NCI-H345 (cell line): ENCODE measurements around the gene RSPH9.
"Not testable (repeated sequence)": the region's sequence is repeated elsewhere in the genome, so short reads cannot be mapped to it uniquely, and the experiment has no call there.

Experiments used
- DNase-seq: peaks from one replicate; lab custom pipeline; 2025; lab: John Stamatoyannopoulos, UW

The RSPH9 gene

GRCh38 chr6:43629104-43629504 lies 15.7 kb upstream of the RSPH9 start, which contains the start of gene GTPBP2:
TSS of gene GTPBP2 (minus strand) at chr6:43629264. CDS start at chr6:43629162, 102 bp downstream.
- peak; percentile 99 for DNase-seq

GRCh38 chr6:43629505-43630300 lies 15.1 kb upstream of the RSPH9 start:
- peak; percentile 98 for DNase-seq

GRCh38 chr6:43630980-43631619 lies 13.7 kb upstream of the RSPH9 start:
- no peak for DNase-seq

DNA sequence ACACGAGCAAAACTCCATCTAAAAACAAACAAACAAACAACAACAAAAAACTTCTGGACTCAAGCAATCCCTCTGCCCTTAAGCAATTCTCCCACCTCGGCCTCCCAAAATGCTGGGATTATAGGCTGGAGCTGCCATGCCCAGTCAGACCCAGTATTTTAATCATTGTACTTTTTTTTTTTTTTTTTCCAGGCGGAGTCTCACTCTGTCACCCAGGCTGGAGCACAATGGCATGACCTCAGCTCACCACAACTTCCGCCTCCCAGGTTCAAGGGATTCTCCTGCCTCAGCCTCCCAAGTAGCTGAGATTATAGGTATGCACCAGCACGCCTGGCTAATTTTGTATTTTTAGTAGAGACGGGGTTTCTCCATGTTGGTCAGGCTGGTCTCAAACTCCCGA lies 11.8 kb upstream of the RSPH9 start:
- DNase-seq = not testable (repeated sequence)

DNA sequence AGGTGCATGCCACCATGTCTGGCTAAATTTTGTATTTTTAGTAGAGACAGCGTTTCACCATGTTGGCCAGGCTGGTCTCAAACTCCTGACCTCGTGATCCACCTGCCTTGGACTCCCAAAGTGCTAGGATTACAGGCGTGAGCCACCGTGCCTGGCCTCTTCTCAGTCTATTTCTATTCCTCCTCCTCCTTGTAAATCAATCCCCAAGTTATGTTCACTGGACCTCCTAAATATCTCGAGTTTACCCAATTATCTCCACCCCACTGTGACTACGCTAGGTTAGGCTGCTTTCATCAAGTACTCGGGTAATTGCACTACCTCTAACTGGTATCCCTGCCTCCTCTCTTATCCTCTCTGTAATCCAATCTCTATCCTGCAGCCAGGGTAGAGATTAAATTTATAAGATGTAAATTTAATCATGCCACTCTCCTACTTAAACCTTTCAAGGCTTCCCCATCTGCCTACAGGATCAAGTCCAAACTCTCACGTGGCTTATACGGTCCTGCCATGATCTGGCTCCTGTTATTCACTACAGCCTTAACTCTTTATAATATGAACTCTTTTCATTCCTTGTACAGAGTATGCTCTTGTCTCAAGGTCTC lies 10.0 kb upstream of the RSPH9 start:
- no peak for DNase-seq

DNA sequence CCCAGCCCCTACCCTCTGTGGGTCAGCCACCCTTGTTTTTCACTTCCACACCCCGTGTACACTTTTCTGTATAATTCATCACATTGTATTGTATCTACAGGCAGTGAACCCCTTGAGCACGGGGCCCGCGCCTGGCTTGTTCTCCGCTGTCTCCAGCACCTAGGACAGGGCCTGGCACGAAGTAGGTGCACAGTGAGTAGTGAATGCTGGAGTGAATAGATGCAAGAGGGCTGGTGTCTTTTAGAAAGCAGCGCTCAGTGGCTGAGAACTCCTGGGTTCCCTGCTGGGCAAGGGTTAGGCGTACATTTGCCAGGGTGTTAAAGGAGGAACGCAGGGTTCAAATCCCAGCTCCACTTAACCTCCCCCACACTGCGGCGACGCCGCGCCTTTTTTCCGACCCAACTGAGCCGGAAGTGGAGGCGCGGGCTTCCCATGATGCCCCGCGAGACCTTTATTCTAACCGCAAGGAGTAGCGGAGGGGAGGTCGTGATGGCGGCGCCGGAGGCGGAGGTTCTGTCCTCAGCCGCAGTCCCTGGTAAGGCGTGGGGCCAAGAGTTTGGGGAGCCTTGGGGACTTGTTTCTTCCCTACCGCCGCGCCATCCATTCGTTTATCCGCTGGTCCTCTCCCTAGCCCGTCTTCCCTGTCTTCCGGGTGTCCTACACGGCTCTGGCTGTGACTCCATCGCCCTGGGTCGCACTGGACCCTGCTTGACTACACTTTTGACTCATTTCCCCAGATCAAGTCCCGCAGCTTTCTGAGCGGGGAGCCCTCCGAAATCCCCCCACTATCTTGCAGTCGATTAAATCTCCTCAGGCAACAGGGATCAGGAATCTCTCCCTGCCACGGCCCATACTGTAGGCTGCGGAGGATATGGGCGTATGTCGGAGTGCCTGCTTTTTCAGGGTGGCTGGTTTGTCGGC lies 9.2 kb upstream of the RSPH9 start, which contains the start of gene MAD2L1BP:
TSS of gene MAD2L1BP (plus strand) at position 454 of the 921 bp plus-strand sequence. CDS start at position 490, 36 bp downstream.
- peak; percentile 87 for DNase-seq

GRCh38 chr6:43636308-43636659 lies 8.6 kb upstream of the RSPH9 start:
- no peak for DNase-seq

DNA sequence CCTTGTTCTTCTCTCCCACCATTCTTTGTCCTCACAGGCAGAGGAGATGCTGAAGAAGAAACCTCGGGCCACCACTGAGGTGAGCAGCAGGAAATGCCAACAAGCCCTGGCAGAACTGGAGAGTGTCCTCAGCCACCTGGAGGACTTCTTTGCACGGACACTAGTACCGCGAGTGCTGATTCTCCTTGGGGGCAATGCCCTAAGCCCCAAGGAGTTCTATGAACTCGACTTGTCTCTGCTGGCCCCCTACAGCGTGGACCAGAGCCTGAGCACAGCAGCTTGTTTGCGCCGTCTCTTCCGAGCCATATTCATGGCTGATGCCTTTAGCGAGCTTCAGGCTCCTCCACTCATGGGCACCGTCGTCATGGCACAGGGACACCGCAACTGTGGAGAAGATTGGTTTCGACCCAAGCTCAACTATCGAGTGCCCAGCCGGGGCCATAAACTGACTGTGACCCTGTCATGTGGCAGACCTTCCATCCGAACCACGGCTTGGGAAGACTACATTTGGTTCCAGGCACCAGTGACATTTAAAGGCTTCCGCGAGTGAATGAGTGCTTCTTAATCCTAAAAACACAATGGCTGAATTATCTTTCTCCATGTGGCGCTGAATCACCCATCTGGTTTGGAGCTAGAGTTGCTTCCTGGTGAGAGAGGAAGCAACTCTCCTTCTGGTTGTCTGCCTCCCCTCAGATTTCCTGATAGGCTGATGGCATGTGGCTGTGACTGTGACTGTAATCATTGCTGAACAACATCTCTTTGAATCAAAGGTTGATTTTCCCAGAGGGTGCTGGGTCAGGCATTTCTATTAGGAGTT lies 4.6 kb upstream of the RSPH9 start:
- no peak for DNase-seq

DNA sequence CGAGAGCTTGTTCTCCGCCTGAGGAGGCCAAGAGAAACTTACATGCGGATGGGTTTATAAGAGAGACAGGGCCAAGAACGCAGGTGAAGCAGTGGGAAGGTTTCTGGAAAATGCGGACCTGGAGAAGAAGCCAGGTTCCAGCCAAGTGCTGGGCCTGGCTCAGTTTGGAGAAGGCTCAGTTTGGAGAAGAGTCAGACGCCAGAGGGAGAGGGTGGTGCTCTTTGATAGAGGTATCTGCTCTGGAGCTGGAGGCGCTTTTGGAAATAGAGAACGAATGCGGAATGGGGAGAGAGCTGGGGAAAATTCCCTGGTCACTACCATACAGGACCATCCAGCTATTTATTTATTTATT lies 753 bp downstream of the RSPH9 start:
- no peak for DNase-seq

- no peak for DNase-seq
These were observed 2.8 kb downstream of the RSPH9 start for GRCh38 chr6:43647613-43648012.

DNA sequence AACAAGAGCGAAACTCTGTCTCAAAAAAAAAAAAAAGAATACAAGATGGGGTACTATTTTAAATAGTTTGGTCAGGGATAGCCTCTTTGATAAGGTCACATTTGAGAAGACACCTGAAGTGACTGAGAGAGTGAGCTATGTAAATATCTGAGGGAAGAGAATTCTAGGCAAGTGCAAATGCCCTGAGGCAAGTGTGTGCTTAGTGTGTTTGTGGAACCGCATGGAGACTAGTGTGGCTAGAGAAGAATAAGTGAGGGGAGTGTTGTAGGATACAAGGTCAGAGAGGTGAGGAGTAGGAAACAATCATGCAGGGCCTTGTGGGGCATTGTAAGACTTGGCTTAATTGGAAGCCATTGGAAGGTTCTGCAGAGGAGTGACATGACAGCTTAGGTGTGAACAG lies 3.4 kb downstream of the RSPH9 start:
- DNase-seq = no peak

- not testable (repeated sequence) for DNase-seq
These were observed 8.0 kb downstream of the RSPH9 start for GRCh38 chr6:43652822-43653221.

DNA sequence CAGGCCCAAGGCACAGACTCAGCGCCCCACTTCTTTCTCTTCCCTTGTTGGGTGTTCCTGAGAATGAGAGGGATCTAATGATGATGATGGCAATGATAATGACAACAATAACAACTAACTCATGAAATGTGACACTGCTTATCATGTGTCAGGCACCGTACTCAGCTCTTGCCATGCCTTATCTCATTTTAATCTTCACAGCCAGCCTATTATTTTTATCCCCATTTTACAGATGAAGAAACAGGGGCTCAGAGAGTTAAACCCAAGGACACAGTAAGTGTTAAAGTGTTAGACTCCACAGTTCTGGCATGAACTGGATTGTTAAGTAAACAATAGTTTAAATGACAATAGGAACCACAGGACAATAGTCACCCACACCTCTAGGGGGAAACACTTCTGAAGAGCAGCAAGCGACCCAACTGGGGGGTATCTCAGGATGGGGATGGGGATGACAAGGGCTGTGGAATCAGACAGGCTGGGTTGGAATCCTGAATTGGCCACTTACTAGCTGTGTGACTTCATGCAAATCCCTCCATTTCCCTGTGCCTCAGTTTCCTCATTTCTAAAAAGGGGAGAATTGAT lies 12.5 kb downstream of the RSPH9 start:
- DNase-seq = no peak

DNA sequence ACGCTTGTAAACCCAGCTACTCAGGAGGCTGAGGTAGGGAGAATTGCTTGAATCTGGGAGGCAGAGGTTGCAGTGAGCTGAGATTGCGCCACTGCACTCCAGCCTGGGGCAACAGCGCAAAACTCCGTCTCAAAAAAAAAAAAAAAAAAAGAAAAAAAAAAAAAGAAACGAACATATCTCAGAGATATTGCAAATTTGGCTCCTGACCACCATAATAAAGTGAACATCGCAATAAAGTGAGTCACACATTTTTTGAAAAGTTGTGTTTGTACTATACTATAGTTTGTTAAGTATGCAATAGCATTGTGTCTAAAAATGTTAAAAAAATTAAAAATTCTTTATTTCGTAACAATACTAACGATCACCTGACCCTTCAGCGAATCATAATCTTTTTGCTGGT lies 13.3 kb downstream of the RSPH9 start:
- DNase-seq = no peak

- not testable (repeated sequence) for DNase-seq
These were observed 18.1 kb downstream of the RSPH9 start for GRCh38 chr6:43662948-43663347.

DNA sequence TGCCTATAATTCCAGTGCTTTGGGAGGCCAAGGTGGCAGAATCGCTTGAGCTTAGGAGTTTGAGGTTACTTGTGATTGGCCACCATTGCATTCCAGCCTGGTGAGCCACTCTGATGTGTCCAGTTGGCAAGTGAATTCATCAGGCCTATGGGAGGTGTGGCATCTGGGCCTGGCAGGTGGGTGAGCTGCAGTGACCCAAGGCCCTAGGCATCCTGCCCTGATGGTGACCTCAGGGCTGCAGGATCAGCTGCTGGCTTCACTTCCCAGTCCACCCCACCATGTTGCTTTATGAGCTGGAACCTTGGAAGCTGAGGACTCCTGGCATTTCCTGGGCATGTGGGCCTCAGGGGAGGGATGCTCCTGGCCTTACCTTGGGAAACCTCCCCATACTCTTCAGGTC lies 20.5 kb downstream of the RSPH9 start:
- no peak for DNase-seq

DNA sequence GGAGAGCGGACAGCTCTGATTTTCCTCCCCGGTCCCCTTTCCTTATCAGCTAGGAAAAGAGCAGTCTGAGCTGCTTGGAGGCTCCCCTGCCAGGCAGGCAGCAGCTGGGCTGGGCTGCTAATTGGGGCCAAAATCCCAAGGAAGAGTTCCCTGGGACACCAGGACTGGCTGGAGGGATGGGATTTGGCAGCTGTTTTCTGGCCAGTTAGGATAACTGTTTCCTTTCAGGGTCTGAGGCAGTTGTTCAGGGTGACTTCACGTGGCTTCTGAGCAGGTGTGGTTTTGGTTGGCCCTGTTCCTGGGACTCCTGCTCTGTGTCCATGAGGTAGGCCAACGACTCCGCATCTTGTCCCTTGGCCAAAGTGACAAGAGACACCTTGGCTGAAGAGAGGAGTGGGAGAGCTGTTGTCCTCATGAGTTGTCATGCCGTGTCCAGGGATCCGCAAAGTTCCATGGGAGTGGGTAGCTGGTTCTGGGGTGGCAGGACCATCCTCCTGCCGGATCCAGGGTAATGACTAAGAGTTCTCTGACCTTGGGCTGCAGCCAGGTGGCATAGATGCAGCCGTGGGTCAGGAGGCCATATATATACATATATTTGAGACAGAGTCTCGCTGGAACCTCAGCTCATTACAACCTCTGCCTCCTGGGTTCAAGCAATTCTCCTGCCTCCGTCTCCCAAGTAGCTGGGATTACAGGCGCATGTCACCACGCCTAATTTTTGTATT lies 21.5 kb downstream of the RSPH9 start:
- no peak for DNase-seq

DNA sequence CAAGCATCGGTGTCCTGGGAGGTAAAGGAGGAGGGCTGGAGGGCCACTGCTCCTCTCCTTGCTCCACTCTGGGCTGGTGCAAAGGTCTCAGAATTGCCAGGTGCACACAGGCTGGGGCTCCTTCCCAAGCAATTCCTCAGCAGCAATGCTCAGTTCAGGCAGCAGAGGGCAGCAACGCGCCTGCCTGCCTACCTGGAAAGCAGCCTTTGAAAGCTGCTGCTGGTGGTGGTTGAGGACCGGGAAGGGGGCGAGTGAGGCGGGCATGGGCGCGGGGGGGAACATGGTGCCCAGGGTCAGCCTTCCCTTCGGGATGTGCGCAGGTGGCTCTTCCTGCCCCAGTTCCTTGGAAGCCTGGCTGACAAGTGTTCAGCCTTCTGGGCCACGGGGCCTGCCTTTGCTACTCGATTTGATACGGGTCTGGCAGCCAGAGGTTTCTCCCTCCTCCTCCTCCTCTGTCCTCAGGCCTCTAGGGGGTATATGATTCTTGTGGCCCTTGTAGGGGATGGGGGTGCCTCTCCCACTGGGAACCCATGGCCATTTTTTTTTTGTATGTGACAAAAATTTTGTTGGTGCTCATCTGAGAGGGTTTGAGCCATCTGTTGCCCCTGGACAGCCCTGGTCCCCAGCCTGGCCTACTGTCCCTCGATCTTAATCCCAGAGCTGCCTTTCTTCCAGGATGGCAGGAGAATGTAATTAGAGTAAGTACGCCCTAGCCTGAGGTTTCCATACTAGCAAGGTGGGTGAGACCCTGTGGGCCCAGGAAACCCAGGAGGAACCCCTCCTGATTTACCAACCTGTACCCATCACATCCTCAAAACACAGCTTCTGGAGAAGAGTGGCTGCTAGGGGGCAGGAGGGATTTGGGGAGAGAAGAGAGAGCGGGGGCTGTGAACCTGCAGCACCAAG lies 22.7 kb downstream of the RSPH9 start:
- peak; percentile 86 for DNase-seq
